ENCODE data around the gene MEGF10.

DNA sequence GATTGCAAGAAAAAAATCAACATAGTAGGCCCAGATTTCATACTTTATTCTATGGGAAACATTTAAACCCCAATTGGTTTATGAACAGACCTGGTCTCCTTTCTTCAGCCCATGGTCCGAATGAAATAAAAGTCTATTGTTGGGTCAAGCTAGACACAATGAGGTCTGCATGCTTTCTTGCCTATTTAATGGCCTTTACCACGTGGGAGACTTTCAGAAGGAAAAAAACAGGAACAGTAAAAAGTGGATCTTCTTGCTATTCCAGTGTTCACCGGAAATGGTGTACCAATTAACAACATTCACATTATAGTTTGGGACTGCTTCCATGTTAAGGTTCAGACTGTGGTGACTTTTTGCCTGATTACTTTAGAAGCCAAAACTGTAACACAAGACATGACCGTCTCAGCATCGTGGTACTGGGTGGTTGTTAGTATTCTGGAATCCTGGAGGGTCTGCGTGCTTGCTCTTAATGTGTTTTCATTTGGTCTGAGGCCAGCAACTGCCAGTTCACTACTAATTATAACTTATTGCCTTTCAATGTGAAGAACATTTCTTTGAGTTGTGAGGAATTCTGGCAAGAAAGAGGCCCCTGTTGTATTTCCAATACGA lies 141.5 kb downstream of the MEGF10 start:
- no peak for TF ChIP-seq EZH2 (IDR thresholded peaks at IDR 0.05; ENCODE audit: insufficient read depth, poor library complexity, severe bottlenecking)
- TF ChIP-seq EZH2phosphoT487 (IDR thresholded peaks at IDR 0.05; ENCODE audit: insufficient read depth, low read depth): no peak

Data from GM23248 (cell line).